B cell (primary cell): ENCODE results near the gene MUC4.

Experiments used
- EZH2 ChIP-seq: IDR thresholded peaks from 2 replicates; pipeline ENCODE4 v1.6.1; 2012; ENCODE audit warnings: borderline replicate concordance, low read depth, mild to moderate bottlenecking, moderate library complexity, low read length; ENCODE audit not compliant: insufficient read depth, poor library complexity, severe bottlenecking
- TF ChIP-seq, protein P1 (sequence below): fragments of 200-600 bp; IDR thresholded peaks from one replicate; pipeline ENCODE4 v1.8.0; 2022; ENCODE audit warnings: antibody characterized with exemption, mild to moderate bottlenecking

DNA sequence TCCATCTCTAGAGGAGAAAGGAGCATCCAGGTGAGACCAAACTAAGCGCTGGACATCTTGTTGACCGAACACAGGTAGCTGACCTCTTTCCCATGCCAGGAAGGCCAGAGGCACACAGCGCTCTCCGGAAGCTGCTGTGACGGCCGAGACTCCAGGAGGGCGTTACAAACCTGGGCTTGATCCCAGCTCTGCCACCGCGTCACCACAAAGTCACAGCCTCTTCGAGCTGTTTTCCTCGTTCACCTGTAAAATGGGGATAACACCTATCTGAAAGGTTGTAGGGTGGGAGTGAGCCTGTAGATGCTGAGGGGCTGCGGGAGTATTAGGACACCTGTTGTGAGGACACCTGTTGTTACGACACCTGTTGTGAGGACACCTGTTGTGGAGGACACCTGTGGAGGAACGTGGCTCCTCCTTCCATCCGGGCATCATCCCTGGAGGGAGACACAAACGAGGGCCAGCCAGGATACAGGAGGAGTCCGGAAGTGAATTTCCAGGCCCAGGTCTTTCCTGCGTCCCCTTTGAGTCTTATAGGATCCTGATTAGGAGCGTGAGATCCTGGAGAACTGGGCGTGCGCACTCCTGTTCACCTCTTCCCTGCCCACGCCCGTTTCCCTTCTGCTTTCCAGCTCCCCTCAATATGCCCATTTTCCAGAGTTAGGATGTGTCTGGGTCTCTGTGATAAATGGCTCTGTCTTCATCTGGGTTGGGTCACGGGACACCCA is 2.3 kb upstream of the MUC4 start:
- TF ChIP-seq, protein P1, sequence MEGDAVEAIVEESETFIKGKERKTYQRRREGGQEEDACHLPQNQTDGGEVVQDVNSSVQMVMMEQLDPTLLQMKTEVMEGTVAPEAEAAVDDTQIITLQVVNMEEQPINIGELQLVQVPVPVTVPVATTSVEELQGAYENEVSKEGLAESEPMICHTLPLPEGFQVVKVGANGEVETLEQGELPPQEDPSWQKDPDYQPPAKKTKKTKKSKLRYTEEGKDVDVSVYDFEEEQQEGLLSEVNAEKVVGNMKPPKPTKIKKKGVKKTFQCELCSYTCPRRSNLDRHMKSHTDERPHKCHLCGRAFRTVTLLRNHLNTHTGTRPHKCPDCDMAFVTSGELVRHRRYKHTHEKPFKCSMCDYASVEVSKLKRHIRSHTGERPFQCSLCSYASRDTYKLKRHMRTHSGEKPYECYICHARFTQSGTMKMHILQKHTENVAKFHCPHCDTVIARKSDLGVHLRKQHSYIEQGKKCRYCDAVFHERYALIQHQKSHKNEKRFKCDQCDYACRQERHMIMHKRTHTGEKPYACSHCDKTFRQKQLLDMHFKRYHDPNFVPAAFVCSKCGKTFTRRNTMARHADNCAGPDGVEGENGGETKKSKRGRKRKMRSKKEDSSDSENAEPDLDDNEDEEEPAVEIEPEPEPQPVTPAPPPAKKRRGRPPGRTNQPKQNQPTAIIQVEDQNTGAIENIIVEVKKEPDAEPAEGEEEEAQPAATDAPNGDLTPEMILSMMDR, result no peak
- TF ChIP-seq EZH2, result no peak
